Loucy (cell line): Measurements from ENCODE around the gene IGFN1.

Experiments
- H2AFZ ChIP-seq: fragments of 200-600 bp; sonication (generic); 2 replicates; pipeline ENCODE4 v1.6.0; 2016; ENCODE audit warnings: antibody characterized with exemption, mild to moderate bottlenecking, low read length, moderate library complexity
- H3F3A ChIP-seq: fragments of 200-600 bp; 2 replicates; pipeline ENCODE4 v1.6.0; 2016; ENCODE audit warnings: antibody characterized with exemption, low read depth, mild to moderate bottlenecking
- H3K27me3 ChIP-seq: fragments of 200-600 bp; sonication (generic); 2 replicates; pipeline ENCODE4 v1.6.1; 2014; ENCODE audit warnings: low read length, mild to moderate bottlenecking; ENCODE audit not compliant: insufficient read depth, poor library complexity, severe bottlenecking
- H3K36me3 ChIP-seq: fragments of 200-600 bp; sonication (generic); 2 replicates; pipeline ENCODE4 v1.6.1; 2016; ENCODE audit warnings: low read length; ENCODE audit not compliant: insufficient read depth
- H3K4me1 ChIP-seq: fragments of 200-600 bp; sonication (generic); 2 replicates; pipeline ENCODE4 v1.5.1; 2014; ENCODE audit warnings: low read length, mild to moderate bottlenecking; ENCODE audit not compliant: insufficient read depth, poor library complexity, severe bottlenecking
- H3K4me2 ChIP-seq: fragments of 200-600 bp; sonication (generic); 2 replicates; pipeline ENCODE4 v1.6.0; 2014; ENCODE audit warnings: antibody characterized with exemption, low read length, low read depth, mild to moderate bottlenecking; ENCODE audit not compliant: poor library complexity, severe bottlenecking
- H3K4me3 ChIP-seq: fragments of 200-600 bp; sonication (generic); 2 replicates; pipeline ENCODE4 v1.5.1; 2014; ENCODE audit warnings: low read length, mild to moderate bottlenecking, mixed read lengths; ENCODE audit not compliant: poor library complexity, severe bottlenecking
- H3K79me2 ChIP-seq: fragments of 200-600 bp; sonication (generic); 2 replicates; pipeline ENCODE4 v1.6.1; 2014; ENCODE audit warnings: low read length; ENCODE audit not compliant: insufficient read depth
- H3K9ac ChIP-seq: fragments of 200-600 bp; sonication (generic); 2 replicates; pipeline ENCODE4 v1.6.0; 2014; ENCODE audit warnings: mild to moderate bottlenecking, low read depth, low read length, moderate library complexity; ENCODE audit not compliant: poor library complexity, severe bottlenecking
- H3K9me2 ChIP-seq: fragments of 200-600 bp; sonication (generic); replicated peaks from 2 replicates; pipeline ENCODE4 v1.6.1; 2016; ENCODE audit warnings: low read depth, low read length, mixed read lengths
- H3K9me3 ChIP-seq: fragments of 200-600 bp; sonication (generic); 2 replicates; pipeline ENCODE4 v1.6.1; 2014; ENCODE audit warnings: mild to moderate bottlenecking, antibody characterized with exemption, low read length, low read depth; ENCODE audit not compliant: insufficient read depth
- H4K20me1 ChIP-seq: fragments of 200-600 bp; sonication (generic); 2 replicates; pipeline ENCODE4 v1.6.0; 2014; ENCODE audit warnings: antibody characterized with exemption, low read length, mild to moderate bottlenecking; ENCODE audit not compliant: insufficient read depth, poor library complexity, severe bottlenecking
- EZH2phosphoT487 ChIP-seq: fragments of 200-600 bp; IDR thresholded peaks from 2 replicates; pipeline ENCODE4 v1.6.1; 2018; ENCODE audit warnings: antibody characterized with exemption, mild to moderate bottlenecking, moderate library complexity, borderline replicate concordance
- TF ChIP-seq, protein P1 (sequence below): fragments of 200-600 bp; sonication (generic); conservative IDR thresholded peaks from 2 replicates; pipeline ENCODE4 v1.5.1; 2014; ENCODE audit warnings: mild to moderate bottlenecking, antibody characterized with exemption, low read length

Gene IGFN1

DNA sequence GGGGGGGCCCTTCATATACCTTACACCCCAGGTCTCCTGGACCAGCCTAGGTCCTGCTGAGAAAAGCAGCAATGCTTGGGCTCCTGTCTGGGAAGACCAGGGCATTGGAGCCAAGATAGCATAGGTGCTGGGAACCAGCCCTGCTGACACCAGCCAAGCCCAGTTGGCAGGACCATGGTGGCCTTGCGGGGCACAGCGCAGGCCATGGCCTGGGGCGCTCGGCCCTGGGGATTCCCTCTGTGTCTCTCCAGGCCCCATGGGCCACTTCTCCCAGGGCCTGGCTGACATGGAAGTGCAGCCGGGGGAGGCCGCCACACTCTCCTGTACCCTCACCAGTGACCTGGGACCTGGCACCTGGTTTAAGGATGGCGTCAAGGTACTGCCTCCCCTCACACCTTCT lies 23.3 kb downstream of the IGFN1 start:
- no peak for TF ChIP-seq EZH2phosphoT487

DNA sequence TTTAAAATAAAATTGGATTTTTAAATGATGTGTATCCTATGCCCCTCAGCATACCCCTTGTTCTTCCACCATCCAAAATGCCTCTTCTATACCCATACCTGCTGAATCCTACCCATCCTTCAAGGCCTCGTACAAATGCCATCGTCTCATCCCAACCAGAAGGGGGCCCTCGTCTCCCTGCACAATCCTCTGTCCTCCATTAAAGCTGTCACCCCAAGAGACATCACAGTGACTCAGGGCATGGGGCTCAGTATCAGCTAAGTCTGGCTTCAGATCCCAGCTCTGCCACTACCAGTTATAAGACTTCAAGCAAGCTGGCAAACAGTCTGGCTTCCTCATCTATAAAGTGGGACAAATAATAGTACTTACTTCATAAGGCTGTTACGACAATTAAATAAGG lies 23.8 kb downstream of the IGFN1 start:
- H3K4me2 ChIP-seq = no peak overlapping the region
- H3K9me2 ChIP-seq = no peaks in the 10 kb centered on the region
- H3F3A ChIP-seq = no peaks in the 10 kb centered on the region
- no peak overlapping the region for H2AFZ ChIP-seq
- no peaks in the 10 kb centered on the region for H3K4me1 ChIP-seq
- H3K79me2 ChIP-seq = no peaks in the 10 kb centered on the region
- H3K36me3 ChIP-seq = no peaks in the 10 kb centered on the region
- no peaks in the 10 kb centered on the region for H3K27me3 ChIP-seq
- TF ChIP-seq EZH2phosphoT487 = no peak
- TF ChIP-seq, protein P1, sequence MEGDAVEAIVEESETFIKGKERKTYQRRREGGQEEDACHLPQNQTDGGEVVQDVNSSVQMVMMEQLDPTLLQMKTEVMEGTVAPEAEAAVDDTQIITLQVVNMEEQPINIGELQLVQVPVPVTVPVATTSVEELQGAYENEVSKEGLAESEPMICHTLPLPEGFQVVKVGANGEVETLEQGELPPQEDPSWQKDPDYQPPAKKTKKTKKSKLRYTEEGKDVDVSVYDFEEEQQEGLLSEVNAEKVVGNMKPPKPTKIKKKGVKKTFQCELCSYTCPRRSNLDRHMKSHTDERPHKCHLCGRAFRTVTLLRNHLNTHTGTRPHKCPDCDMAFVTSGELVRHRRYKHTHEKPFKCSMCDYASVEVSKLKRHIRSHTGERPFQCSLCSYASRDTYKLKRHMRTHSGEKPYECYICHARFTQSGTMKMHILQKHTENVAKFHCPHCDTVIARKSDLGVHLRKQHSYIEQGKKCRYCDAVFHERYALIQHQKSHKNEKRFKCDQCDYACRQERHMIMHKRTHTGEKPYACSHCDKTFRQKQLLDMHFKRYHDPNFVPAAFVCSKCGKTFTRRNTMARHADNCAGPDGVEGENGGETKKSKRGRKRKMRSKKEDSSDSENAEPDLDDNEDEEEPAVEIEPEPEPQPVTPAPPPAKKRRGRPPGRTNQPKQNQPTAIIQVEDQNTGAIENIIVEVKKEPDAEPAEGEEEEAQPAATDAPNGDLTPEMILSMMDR = peak; percentile 43
- no peaks in the 10 kb centered on the region for H4K20me1 ChIP-seq
- no peak overlapping the region for H3K4me3 ChIP-seq
- H3K9ac ChIP-seq = no peak overlapping the region
- no peaks in the 10 kb centered on the region for H3K9me3 ChIP-seq

More for the DNA sequence above, 23.3 kb downstream of the IGFN1 start:
- Histone ChIP-seq H3K9me3 (no peaks in the 10 kb centered on the region), H3K9me2 (no peaks in the 10 kb centered on the region), H3K79me2 (no peaks in the 10 kb centered on the region), H3K9ac (no peak overlapping the region), H2AFZ (no peak overlapping the region), H4K20me1 (no peaks in the 10 kb centered on the region), H3K4me3 (no peak overlapping the region), H3K4me2 (no peak overlapping the region), H3K27me3 (no peaks in the 10 kb centered on the region), H3F3A (no peaks in the 10 kb centered on the region), H3K4me1 (no peaks in the 10 kb centered on the region), H3K36me3 (no peaks in the 10 kb centered on the region)

DNA sequence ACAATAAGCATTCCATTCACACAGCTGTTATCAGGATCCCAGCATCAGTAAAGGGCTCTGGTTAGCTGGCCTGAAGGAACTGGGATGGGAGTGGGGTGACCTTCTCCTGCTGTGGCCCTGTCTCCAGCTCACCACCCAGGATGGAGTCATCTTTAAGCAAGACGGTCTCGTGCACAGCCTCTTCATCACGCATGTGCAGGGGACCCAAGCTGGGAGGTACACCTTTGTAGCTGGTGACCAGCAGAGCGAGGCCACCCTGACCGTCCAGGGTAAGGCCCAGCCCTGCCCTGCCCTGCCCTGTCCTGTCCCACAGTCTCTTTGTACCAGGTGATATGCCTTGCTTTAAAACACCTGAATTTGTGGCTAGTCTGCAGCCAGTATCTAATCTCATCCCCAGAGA lies 24.3 kb downstream of the IGFN1 start:
- Histone ChIP-seq H3K4me2 (no peak overlapping the region), H3K4me3 (no peak overlapping the region), H3K9me2 (no peaks in the 10 kb centered on the region), H3K36me3 (no peaks in the 10 kb centered on the region), H3K79me2 (no peaks in the 10 kb centered on the region), H3K4me1 (no peaks in the 10 kb centered on the region), H3K27me3 (no peaks in the 10 kb centered on the region), H4K20me1 (no peaks in the 10 kb centered on the region), H3F3A (no peaks in the 10 kb centered on the region), H2AFZ (no peak overlapping the region), H3K9ac (no peak overlapping the region), H3K9me3 (no peaks in the 10 kb centered on the region)
- no peak for TF ChIP-seq EZH2phosphoT487
- TF ChIP-seq, protein P1 = no peak
